ENCODE data around the gene TRAM2. TPM values are rescaled to one million over a fixed set of nuclear protein-coding genes. Genes with fewer than 3 reads are reported as not detected.

TRAM2 gene
- total RNA-seq, 1 experiment from 2014 or later: 12.8 TPM

DNA sequence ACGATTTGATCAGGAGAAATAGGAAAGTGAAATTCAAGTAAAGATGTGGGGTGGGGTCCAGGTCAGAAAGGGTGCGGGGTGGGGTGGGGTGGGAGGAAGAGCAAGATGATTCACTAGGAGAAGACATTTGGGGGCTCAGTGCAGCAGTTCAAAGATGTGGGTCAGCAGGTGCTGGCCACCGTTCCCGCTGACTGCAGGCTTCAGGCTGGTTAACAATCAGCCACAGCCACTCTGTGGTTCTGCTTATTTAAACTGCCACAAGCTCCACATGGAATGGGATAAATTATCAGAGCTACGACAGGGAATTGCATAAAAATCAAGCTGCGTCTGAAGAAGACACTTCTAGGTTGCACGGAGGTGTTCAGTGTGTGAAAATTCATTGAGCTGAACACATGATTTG, 49.4 kb downstream of the TRAM2 start:
- no peak for DNase-seq
- Mint-ChIP-seq H3K27ac (ENCODE audit: unreplicated experiment) (no peak overlapping the region), H3K36me3 (ENCODE audit: insufficient read depth, unreplicated experiment) (no peaks in the 10 kb centered on the region), H3K9me3 (ENCODE audit: low read depth, unreplicated experiment) (no peaks in the 10 kb centered on the region), H3K4me1 (ENCODE audit: low read depth, unreplicated experiment) (peaks cover 8% of the 10 kb centered on the region), H3K27me3 (ENCODE audit: unreplicated experiment) (no peaks in the 10 kb centered on the region), H3K4me3 (ENCODE audit: low read depth, unreplicated experiment) (no peak overlapping the region)
- no TSS peak for BruUV-seq (replicated peaks)
- CTCF ChIA-PET: interaction anchor here (0.7 kb wide), 1 partner anchor 15 kb away, joined by 3 read pairs; no protein-coding TSS in a partner anchor
- TF ChIP-seq, protein P1, sequence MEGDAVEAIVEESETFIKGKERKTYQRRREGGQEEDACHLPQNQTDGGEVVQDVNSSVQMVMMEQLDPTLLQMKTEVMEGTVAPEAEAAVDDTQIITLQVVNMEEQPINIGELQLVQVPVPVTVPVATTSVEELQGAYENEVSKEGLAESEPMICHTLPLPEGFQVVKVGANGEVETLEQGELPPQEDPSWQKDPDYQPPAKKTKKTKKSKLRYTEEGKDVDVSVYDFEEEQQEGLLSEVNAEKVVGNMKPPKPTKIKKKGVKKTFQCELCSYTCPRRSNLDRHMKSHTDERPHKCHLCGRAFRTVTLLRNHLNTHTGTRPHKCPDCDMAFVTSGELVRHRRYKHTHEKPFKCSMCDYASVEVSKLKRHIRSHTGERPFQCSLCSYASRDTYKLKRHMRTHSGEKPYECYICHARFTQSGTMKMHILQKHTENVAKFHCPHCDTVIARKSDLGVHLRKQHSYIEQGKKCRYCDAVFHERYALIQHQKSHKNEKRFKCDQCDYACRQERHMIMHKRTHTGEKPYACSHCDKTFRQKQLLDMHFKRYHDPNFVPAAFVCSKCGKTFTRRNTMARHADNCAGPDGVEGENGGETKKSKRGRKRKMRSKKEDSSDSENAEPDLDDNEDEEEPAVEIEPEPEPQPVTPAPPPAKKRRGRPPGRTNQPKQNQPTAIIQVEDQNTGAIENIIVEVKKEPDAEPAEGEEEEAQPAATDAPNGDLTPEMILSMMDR (IDR thresholded peaks at IDR 0.05; ENCODE audit: unreplicated experiment): no peak
- intact Hi-C loops (cut with micrococcal nuclease; ENCODE audit: unreplicated experiment): no loop called here

DNA sequence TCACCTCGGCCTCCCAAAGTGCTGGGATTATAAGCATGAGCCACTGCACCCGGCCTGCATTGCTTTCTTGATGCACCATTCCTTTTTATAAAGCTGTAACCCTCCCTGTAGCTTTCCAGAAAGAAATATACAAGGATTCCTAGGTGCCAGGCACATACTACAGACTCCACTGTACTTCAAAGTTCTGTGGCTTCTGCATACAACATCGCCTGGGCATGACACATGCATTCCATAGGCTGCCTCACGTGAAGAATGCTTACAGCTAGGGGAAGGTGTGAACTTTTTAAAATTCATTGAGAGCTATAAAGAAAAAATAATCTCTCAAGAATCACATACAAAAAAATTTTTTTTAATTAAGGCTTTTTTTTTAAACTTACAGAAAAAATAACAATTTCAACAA, 50.2 kb downstream of the TRAM2 start:
- DNase-seq: no peak
- no peaks in the 10 kb centered on the region for H3K27me3 Mint-ChIP-seq (ENCODE audit: unreplicated experiment)
- TF ChIP-seq, protein P1 (IDR thresholded peaks at IDR 0.05; ENCODE audit: unreplicated experiment): no peak
- no peaks in the 10 kb centered on the region for H3K9me3 Mint-ChIP-seq (ENCODE audit: low read depth, unreplicated experiment)
- BruUV-seq (replicated peaks): no TSS peak
- no peak overlapping the region for H3K27ac Mint-ChIP-seq (ENCODE audit: unreplicated experiment)
- H3K4me1 Mint-ChIP-seq (ENCODE audit: low read depth, unreplicated experiment): peaks cover 16% of the 10 kb centered on the region
- CTCF ChIA-PET: interaction anchor here (0.7 kb wide), 1 partner anchor 16 kb away, joined by 3 read pairs; no protein-coding TSS in a partner anchor
- intact Hi-C loops (cut with micrococcal nuclease; ENCODE audit: unreplicated experiment): no loop called here
- H3K4me3 Mint-ChIP-seq (ENCODE audit: low read depth, unreplicated experiment): no peak overlapping the region
- H3K36me3 Mint-ChIP-seq (ENCODE audit: insufficient read depth, unreplicated experiment): no peaks in the 10 kb centered on the region

DNA sequence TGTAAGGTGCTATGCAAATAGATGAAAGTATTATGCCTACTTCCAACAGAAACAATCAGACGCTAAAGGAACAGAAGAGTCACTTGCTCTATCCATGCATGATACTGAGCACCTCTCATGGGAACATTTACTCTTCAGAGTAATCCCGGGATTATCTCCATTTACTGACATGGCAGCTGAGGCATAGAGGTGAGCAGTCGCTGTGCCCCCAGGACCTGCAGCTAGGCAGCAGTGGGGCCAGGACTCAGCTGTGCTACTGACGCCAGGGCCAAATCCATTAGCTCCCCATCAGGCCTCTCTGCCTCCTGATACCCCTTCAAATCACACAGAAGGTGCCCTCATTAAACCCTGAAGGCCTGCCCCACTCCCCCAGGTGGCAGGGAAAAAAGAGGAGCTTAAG, 51.9 kb downstream of the TRAM2 start:
- H3K27ac Mint-ChIP-seq (ENCODE audit: unreplicated experiment): no peak overlapping the region
- H3K36me3 Mint-ChIP-seq (ENCODE audit: insufficient read depth, unreplicated experiment): no peaks in the 10 kb centered on the region
- peaks cover 17% of the 10 kb centered on the region for H3K4me1 Mint-ChIP-seq (ENCODE audit: low read depth, unreplicated experiment)
- intact Hi-C loops (cut with micrococcal nuclease; ENCODE audit: unreplicated experiment): no loop called here
- TF ChIP-seq, protein P1 (IDR thresholded peaks at IDR 0.05; ENCODE audit: unreplicated experiment): no peak
- no peak for DNase-seq
- CTCF ChIA-PET: interaction anchor here (0.9 kb wide), 1 partner anchor 148 kb away, joined by 3 read pairs; no protein-coding TSS in a partner anchor
- H3K27me3 Mint-ChIP-seq (ENCODE audit: unreplicated experiment): no peaks in the 10 kb centered on the region
- H3K4me3 Mint-ChIP-seq (ENCODE audit: low read depth, unreplicated experiment): no peak overlapping the region
- H3K9me3 Mint-ChIP-seq (ENCODE audit: low read depth, unreplicated experiment): no peaks in the 10 kb centered on the region
- BruUV-seq (replicated peaks): no TSS peak

DNA sequence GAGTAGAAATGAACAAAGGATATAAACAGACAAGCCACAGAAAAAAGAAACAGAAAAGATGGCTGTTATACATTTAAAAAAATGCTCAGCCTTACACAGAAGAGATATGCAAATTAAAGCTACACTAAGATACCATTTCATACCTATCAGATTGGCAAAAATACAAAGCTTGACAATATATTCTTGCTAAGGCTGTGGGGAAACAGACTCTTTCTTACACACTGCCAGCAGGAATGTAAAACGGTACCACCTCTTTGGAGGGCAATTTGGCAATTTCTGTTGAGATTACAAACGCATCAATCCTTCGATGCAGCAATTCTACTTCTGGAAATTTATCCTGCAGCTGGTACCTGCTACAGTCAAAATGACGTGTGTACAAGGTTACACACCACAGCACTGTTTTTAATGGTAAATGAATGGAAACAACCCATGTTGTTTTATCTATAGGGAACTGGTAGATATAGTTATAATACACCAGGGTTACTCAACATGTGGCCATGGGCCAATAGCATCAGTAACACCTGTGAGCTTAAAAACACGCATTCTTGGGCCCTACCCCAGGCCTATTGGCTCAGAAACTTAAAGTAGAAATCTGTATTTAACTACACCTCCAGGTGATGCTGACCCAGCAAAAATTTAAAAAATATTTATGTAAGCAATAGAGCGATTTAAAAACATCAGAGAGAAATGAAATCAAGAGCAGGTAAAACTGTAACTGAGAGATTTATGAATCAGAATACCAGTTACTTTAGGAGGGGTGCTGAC, 53.3 kb downstream of the TRAM2 start:
- Mint-ChIP-seq H3K4me3 (ENCODE audit: low read depth, unreplicated experiment) (no peak overlapping the region), H3K36me3 (ENCODE audit: insufficient read depth, unreplicated experiment) (no peaks in the 10 kb centered on the region), H3K9me3 (ENCODE audit: low read depth, unreplicated experiment) (no peaks in the 10 kb centered on the region), H3K27ac (ENCODE audit: unreplicated experiment) (no peak overlapping the region), H3K4me1 (ENCODE audit: low read depth, unreplicated experiment) (peaks cover 20% of the 10 kb centered on the region), H3K27me3 (ENCODE audit: unreplicated experiment) (no peaks in the 10 kb centered on the region)
- DNase-seq: no peak
- CTCF ChIA-PET: no interaction called here
- BruUV-seq (replicated peaks): no TSS peak
- intact Hi-C loops (cut with micrococcal nuclease; ENCODE audit: unreplicated experiment): no loop called here
- TF ChIP-seq, protein P1 (IDR thresholded peaks at IDR 0.05; ENCODE audit: unreplicated experiment): no peak

Measured in Calu3 (cell line).